HEK293 (cell line): ENCODE measurements around the gene MAGI2.

Source experiments
- CTCF ChIA-PET: fragments of 350-600 bp; formaldehyde crosslinking; extraction: SDS; loops from one replicate; lab custom pipeline; 2021; ENCODE audit warnings: antibody characterized with exemption; lab: Yijun Ruan, JAX
- POLR2A ChIA-PET: fragments of 300-600 bp; formaldehyde crosslinking; extraction: SDS; loops from one replicate; lab custom pipeline; 2020; ENCODE audit warnings: antibody characterized with exemption, inconsistent platforms; lab: Yijun Ruan, JAX
- H3K27ac ChIP-seq: fragments of 200-500 bp; sonication (Bioruptor generic); 2 replicates; pipeline ENCODE4 v1.5.1; 2014; ENCODE audit warnings: low read depth, low read length, control low read depth, inconsistent platforms; ENCODE audit errors: extremely low read depth
- H3K36me3 ChIP-seq, 2 experiments: fragments of 200-500 bp in 1 of 2; sonication (Bioruptor generic) in 1 of 2; 1 replicate in 1 of 2; 2 replicates in 1 of 2; pipeline ENCODE4 v1.5.1; 2014 to 2017; ENCODE audit warnings: inconsistent platforms in 2 of 2, low read length in 2 of 2; ENCODE audit not compliant: control insufficient read depth in 2 of 2, insufficient read depth in 1 of 2
- H3K4me1 ChIP-seq: fragments of 200-500 bp; sonication (Bioruptor generic); 2 replicates; pipeline ENCODE4 v1.5.1; 2014; ENCODE audit warnings: mild to moderate bottlenecking, low read length, inconsistent platforms; ENCODE audit not compliant: control insufficient read depth, insufficient read depth
- H3K4me3 ChIP-seq: 2 replicates; pipeline ENCODE4 v1.5.1; 2011; ENCODE audit warnings: low read depth, mild to moderate bottlenecking, control low read depth, low read length, moderate library complexity
- H3K9me3 ChIP-seq: fragments of 200-500 bp; sonication (Bioruptor generic); 2 replicates; pipeline ENCODE4 v1.5.1; 2014; ENCODE audit warnings: low read depth, low read length, inconsistent platforms; ENCODE audit not compliant: control insufficient read depth, insufficient read depth
- HOXA7 ChIP-seq: sonication (generic); formaldehyde crosslinking; IDR thresholded peaks from 2 replicates; pipeline ENCODE4 v1.8.1; 2022; ENCODE audit warnings: missing genetic modification reagents, borderline replicate concordance
- REPIN1 ChIP-seq: fragments of 450-650 bp; formaldehyde crosslinking; IDR thresholded peaks from 2 replicates; pipeline ENCODE4 v1.5.1; 2017; ENCODE audit warnings: missing biosample characterization, missing genetic modification characterization, low read depth
- ZBTB8A ChIP-seq: fragments of 450-650 bp; formaldehyde crosslinking; IDR thresholded peaks from 2 replicates; pipeline ENCODE4 v1.5.1; 2016; ENCODE audit warnings: missing biosample characterization, missing genetic modification characterization
- ZFP3 ChIP-seq: fragments of 450-650 bp; formaldehyde crosslinking; IDR thresholded peaks from 2 replicates; pipeline ENCODE4 v1.5.1; 2016; ENCODE audit warnings: low read depth, missing biosample characterization, missing genetic modification characterization
- ZNF133 ChIP-seq: fragments of 450-650 bp; formaldehyde crosslinking; IDR thresholded peaks from 2 replicates; pipeline ENCODE4 v1.5.1; 2016; ENCODE audit warnings: missing biosample characterization, missing genetic modification characterization
- ZNF138 ChIP-seq: fragments of 450-650 bp; formaldehyde crosslinking; IDR thresholded peaks from 2 replicates; pipeline ENCODE4 v1.5.1; 2016; ENCODE audit warnings: missing biosample characterization, missing genetic modification characterization, borderline replicate concordance
- ZNF155 ChIP-seq: fragments of 450-650 bp; formaldehyde crosslinking; IDR thresholded peaks from 2 replicates; pipeline ENCODE4 v1.5.1; 2016; ENCODE audit warnings: missing biosample characterization, missing genetic modification characterization
- ZNF174 ChIP-seq: fragments of 450-650 bp; formaldehyde crosslinking; IDR thresholded peaks from 2 replicates; pipeline ENCODE4 v1.5.0; 2017; ENCODE audit warnings: missing biosample characterization, mild to moderate bottlenecking, missing genetic modification characterization
- ZNF211 ChIP-seq: fragments of 450-650 bp; formaldehyde crosslinking; IDR thresholded peaks from 2 replicates; pipeline ENCODE4 v1.5.1; 2016; ENCODE audit warnings: low read depth, missing biosample characterization, missing genetic modification characterization
- ZNF221 ChIP-seq: fragments of 450-650 bp; formaldehyde crosslinking; IDR thresholded peaks from 2 replicates; pipeline ENCODE4 v1.5.1; 2017; ENCODE audit warnings: missing biosample characterization, missing genetic modification characterization, borderline replicate concordance
- ZNF341 ChIP-seq: fragments of 450-650 bp; formaldehyde crosslinking; IDR thresholded peaks from 2 replicates; pipeline ENCODE4; 2016; ENCODE audit warnings: low read depth, missing biosample characterization, missing genetic modification characterization
- ZNF391 ChIP-seq: fragments of 450-650 bp; formaldehyde crosslinking; IDR thresholded peaks from 2 replicates; pipeline ENCODE4 v1.5.1; 2016; ENCODE audit warnings: low read depth, missing biosample characterization, missing genetic modification characterization, borderline replicate concordance
- ZNF416 ChIP-seq: fragments of 450-650 bp; formaldehyde crosslinking; IDR thresholded peaks from 2 replicates; pipeline ENCODE4 v1.5.1; 2016; ENCODE audit warnings: missing biosample characterization, missing genetic modification characterization
- ZNF433 ChIP-seq: fragments of 450-650 bp; formaldehyde crosslinking; IDR thresholded peaks from 2 replicates; pipeline ENCODE4 v1.5.1; 2016; ENCODE audit warnings: missing biosample characterization, missing genetic modification characterization, low read depth
- ZNF510 ChIP-seq: fragments of 450-650 bp; formaldehyde crosslinking; IDR thresholded peaks from 2 replicates; pipeline ENCODE4 v1.5.1; 2018; ENCODE audit warnings: mild to moderate bottlenecking, missing genetic modification characterization, missing biosample characterization; ENCODE audit not compliant: insufficient replicate concordance
- ZNF549 ChIP-seq: fragments of 450-650 bp; IDR thresholded peaks from 2 replicates; pipeline ENCODE4 v1.5.1; 2018; ENCODE audit warnings: missing biosample characterization, missing genetic modification characterization, mild to moderate bottlenecking, inconsistent platforms, moderate library complexity
- ZNF654 ChIP-seq: fragments of 450-650 bp; formaldehyde crosslinking; IDR thresholded peaks from 2 replicates; pipeline ENCODE4 v1.5.1; 2016; ENCODE audit warnings: low read depth, missing biosample characterization, missing genetic modification characterization
- ZNF664 ChIP-seq: fragments of 450-650 bp; formaldehyde crosslinking; IDR thresholded peaks from 2 replicates; pipeline ENCODE4 v1.5.1; 2016; ENCODE audit warnings: missing biosample characterization, missing genetic modification characterization
- ZNF776 ChIP-seq: fragments of 450-650 bp; formaldehyde crosslinking; IDR thresholded peaks from 2 replicates; pipeline ENCODE4 v1.5.0; 2017; ENCODE audit warnings: missing biosample characterization, missing genetic modification characterization, borderline replicate concordance
- TF ChIP-seq, protein P1 (sequence below): fragments of 450-650 bp; formaldehyde crosslinking; IDR thresholded peaks from 2 replicates; pipeline ENCODE4 v1.5.1; 2016; ENCODE audit warnings: missing biosample characterization, missing genetic modification characterization, borderline replicate concordance
- TF ChIP-seq, protein P2 (sequence below): fragments of 450-650 bp; formaldehyde crosslinking; IDR thresholded peaks from 2 replicates; pipeline ENCODE4 v1.5.1; 2016; ENCODE audit warnings: missing biosample characterization, missing genetic modification characterization
- TF ChIP-seq, protein P3 (sequence below): fragments of 450-650 bp; IDR thresholded peaks from 2 replicates; pipeline ENCODE4 v1.5.1; 2018; ENCODE audit warnings: missing biosample characterization, missing genetic modification characterization

The MAGI2 gene

DNA sequence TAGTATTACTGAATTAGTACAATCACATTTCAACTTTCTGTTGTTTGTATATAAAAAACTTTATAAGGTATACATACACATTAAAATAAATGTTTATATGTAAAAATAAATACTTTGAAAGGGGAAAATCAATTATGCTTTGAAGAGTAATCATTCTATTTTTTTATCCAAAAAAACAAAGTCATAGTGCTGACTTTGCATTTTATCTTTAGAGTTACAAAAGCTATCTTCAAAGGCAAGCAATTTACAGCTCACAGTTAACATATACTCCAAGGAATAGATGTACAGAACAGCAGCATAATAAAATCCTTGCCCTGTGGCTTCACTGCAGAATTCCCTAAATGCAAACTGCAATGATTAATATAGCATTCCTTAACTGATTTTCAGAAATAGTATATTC is 53.2 kb downstream of the MAGI2 start:
- Histone ChIP-seq H3K4me1 (no peaks in the 10 kb centered on the region), H3K9me3 (no peaks in the 10 kb centered on the region), H3K36me3 (no peaks in the 10 kb centered on the region), H3K27ac (no peak overlapping the region), H3K4me3 (no peak overlapping the region)
- POLR2A ChIA-PET = no interaction called here
- TF ChIP-seq ZNF391 (tag by site-specific recombination) (no peak), ZFP3 (tag by site-specific recombination) (no peak), ZNF416 (tag by site-specific recombination) (no peak), ZNF776 (tag by site-specific recombination) (no peak), ZNF211 (no peak)
- TF ChIP-seq, protein P1, sequence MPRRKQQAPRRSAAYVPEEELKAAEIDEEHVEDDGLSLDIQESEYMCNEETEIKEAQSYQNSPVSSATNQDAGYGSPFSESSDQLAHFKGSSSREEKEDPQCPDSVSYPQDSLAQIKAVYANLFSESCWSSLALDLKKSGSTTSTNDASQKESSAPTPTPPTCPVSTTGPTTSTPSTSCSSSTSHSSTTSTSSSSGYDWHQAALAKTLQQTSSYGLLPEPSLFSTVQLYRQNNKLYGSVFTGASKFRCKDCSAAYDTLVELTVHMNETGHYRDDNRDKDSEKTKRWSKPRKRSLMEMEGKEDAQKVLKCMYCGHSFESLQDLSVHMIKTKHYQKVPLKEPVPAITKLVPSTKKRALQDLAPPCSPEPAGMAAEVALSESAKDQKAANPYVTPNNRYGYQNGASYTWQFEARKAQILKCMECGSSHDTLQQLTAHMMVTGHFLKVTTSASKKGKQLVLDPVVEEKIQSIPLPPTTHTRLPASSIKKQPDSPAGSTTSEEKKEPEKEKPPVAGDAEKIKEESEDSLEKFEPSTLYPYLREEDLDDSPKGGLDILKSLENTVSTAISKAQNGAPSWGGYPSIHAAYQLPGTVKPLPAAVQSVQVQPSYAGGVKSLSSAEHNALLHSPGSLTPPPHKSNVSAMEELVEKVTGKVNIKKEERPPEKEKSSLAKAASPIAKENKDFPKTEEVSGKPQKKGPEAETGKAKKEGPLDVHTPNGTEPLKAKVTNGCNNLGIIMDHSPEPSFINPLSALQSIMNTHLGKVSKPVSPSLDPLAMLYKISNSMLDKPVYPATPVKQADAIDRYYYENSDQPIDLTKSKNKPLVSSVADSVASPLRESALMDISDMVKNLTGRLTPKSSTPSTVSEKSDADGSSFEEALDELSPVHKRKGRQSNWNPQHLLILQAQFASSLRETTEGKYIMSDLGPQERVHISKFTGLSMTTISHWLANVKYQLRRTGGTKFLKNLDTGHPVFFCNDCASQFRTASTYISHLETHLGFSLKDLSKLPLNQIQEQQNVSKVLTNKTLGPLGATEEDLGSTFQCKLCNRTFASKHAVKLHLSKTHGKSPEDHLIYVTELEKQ (tag by site-specific recombination) = no peak
- CTCF ChIA-PET = interaction anchor here (0.8 kb wide), 1 partner anchor 81 kb away, joined by 3 read pairs; no protein-coding TSS in a partner anchor

DNA sequence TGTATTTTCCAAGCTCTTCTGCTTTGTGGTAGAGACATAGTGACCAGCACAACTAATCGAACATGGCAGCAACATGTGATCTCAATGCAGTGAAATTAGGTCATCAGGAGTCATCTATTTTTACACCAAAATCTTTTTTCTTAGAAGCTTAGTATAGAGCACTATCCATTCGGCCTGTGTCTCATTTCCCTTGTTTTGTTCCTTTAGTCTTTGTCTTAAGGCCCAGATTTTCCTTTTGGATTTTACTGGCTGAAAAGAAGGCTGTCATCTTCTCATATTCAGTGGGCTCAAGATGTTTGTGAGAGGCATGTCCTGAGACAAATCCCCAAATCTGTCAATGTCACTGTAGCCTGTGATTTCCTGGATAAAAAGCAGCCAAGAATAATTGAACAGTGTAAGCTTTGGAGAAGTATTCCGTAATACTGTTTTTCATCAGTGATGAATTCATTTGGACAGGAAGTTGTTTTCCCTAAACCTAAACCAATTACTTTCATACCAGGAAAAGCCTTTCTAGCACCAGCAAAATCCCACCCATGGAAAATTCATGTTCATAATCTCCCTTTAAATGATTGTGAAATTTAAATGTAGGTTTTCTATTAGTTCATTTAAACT is 55.2 kb downstream of the MAGI2 start:
- ChIA-PET CTCF (interaction anchor here (0.7 to 0.9 kb wide), 2 partner anchors 40 to 344 kb away, joined by 4 to 5 read pairs; no protein-coding TSS in a partner anchor), POLR2A (no interaction called here)
- Histone ChIP-seq H3K9me3 (no peaks in the 10 kb centered on the region), H3K4me3 (no peak overlapping the region), H3K36me3 (no peaks in the 10 kb centered on the region), H3K4me1 (no peaks in the 10 kb centered on the region), H3K27ac (no peak overlapping the region)
- TF ChIP-seq, protein P2, sequence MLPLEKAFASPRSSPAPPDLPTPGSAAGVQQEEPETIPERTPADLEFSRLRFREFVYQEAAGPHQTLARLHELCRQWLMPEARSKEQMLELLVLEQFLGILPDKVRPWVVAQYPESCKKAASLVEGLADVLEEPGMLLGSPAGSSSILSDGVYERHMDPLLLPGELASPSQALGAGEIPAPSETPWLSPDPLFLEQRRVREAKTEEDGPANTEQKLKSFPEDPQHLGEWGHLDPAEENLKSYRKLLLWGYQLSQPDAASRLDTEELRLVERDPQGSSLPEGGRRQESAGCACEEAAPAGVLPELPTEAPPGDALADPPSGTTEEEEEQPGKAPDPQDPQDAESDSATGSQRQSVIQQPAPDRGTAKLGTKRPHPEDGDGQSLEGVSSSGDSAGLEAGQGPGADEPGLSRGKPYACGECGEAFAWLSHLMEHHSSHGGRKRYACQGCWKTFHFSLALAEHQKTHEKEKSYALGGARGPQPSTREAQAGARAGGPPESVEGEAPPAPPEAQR (tag by site-specific recombination) = no peak
- no peak for TF ChIP-seq REPIN1
- no peak for TF ChIP-seq ZNF221
- TF ChIP-seq ZNF174 (tag by site-specific recombination) = no peak
- TF ChIP-seq ZNF433 (tag by site-specific recombination) = no peak
- no peak for TF ChIP-seq ZNF654 (tag by site-specific recombination)
- TF ChIP-seq ZFP3 (tag by site-specific recombination) = no peak
- no peak for TF ChIP-seq ZNF133 (tag by site-specific recombination)
- no peak for TF ChIP-seq ZBTB8A (tag by site-specific recombination)
- TF ChIP-seq ZNF155 (tag by site-specific recombination) = no peak
- no peak for TF ChIP-seq ZNF549 (tag by site-specific recombination)
- TF ChIP-seq, protein P3, sequence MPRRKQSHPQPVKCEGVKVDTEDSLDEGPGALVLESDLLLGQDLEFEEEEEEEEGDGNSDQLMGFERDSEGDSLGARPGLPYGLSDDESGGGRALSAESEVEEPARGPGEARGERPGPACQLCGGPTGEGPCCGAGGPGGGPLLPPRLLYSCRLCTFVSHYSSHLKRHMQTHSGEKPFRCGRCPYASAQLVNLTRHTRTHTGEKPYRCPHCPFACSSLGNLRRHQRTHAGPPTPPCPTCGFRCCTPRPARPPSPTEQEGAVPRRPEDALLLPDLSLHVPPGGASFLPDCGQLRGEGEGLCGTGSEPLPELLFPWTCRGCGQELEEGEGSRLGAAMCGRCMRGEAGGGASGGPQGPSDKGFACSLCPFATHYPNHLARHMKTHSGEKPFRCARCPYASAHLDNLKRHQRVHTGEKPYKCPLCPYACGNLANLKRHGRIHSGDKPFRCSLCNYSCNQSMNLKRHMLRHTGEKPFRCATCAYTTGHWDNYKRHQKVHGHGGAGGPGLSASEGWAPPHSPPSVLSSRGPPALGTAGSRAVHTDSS = no peak
- TF ChIP-seq HOXA7 (CRISPR knock-in tag) = no peak
- TF ChIP-seq ZNF664 (tag by site-specific recombination) = no peak
- TF ChIP-seq ZNF341 (tag by site-specific recombination) = no peak
- no peak for TF ChIP-seq ZNF138 (tag by site-specific recombination)
- no peak for TF ChIP-seq ZNF510 (tag by site-specific recombination)
